ENCODE results near the gene FBXO22.

GRCh38 chr15:75947092-75947491 is 43.4 kb downstream of the FBXO22 start:
- TF ChIP-seq CTCF (conservative IDR thresholded peaks at IDR 0.05 in 1 of 2, IDR thresholded peaks at IDR 0.05 in 1 of 2; ENCODE audit: low read depth in 1 of 2, low read length in 2 of 2) (no peak), EZH2 (IDR thresholded peaks at IDR 0.05; ENCODE audit: low read length, missing control alignments) (no peak)
